AG04449 (cell line): ENCODE results near the gene STK11IP.

Source experiments
- CTCF ChIA-PET: fragments of 350-600 bp; formaldehyde crosslinking; extraction: SDS; loops from one replicate; lab custom pipeline; 2021; ENCODE audit warnings: antibody characterized with exemption; lab: Yijun Ruan, JAX
- POLR2A ChIA-PET: fragments of 400-600, 350-600 bp; formaldehyde crosslinking; extraction: SDS; loops from one replicate; lab custom pipeline; 2020; ENCODE audit warnings: antibody characterized with exemption, inconsistent platforms; lab: Yijun Ruan, JAX
- DNase-seq: peaks from one replicate; pipeline ENCODE4 v3.0.0-alpha.2; 2010; ENCODE audit warnings: low read depth, low spot score
- H3K4me3 ChIP-seq: 2 replicates; pipeline ENCODE4 v1.5.1; 2011; ENCODE audit warnings: low read depth, mild to moderate bottlenecking, control low read depth, low read length
- CTCF ChIP-seq: IDR thresholded peaks from one replicate; pipeline ENCODE4 v1.5.1; 2011; ENCODE audit warnings: mild to moderate bottlenecking, moderate library complexity, low read length, control low read depth, inconsistent platforms; ENCODE audit not compliant: insufficient read depth; ENCODE audit errors: missing control alignments

STK11IP gene

GRCh38 chr2:219656526-219656925 is 58.9 kb downstream of the STK11IP start:
- POLR2A ChIA-PET, result no interaction called here
- TF ChIP-seq CTCF, result no peak
- no peak for DNase-seq
- CTCF ChIA-PET, result interaction anchor here (6.6 kb wide), 1 partner anchor 13 kb away, joined by 68 read pairs; no protein-coding TSS in a partner anchor
- H3K4me3 ChIP-seq, result no peak overlapping the region

- POLR2A ChIA-PET, result no interaction called here
- no peak overlapping the region for H3K4me3 ChIP-seq
- CTCF ChIA-PET, result interaction anchor here (0.8 to 6.6 kb wide), 4 partner anchors 15 to 114 kb away, joined by 3 to 68 read pairs (median 11); partner anchors contain the start of genes CHPF and TMEM198
- no peak for DNase-seq
- no peak for TF ChIP-seq CTCF
These were observed 60.7 kb downstream of the STK11IP start for GRCh38 chr2:219658196-219658846.

GRCh38 chr2:219658874-219659273 is 61.2 kb downstream of the STK11IP start:
- H3K4me3 ChIP-seq, result no peak overlapping the region
- no peak for TF ChIP-seq CTCF
- ChIA-PET POLR2A (interaction anchor here (0.8 kb wide), 1 partner anchor 16 kb away, joined by 3 read pairs; no protein-coding TSS in a partner anchor), CTCF (interaction anchor here (0.8 to 6.6 kb wide), 5 partner anchors 10 to 115 kb away, joined by 3 to 68 read pairs (median 4); partner anchors contain the start of genes CHPF and TMEM198)
- no peak for DNase-seq

GRCh38 chr2:219661197-219661954 is 63.7 kb downstream of the STK11IP start:
- H3K4me3 ChIP-seq, result no peak overlapping the region
- ChIA-PET CTCF (interaction anchor here (0.8 to 6.6 kb wide), 4 partner anchors 9 to 120 kb away, joined by 3 to 68 read pairs (median 8); no protein-coding TSS in a partner anchor), POLR2A (interaction anchor here (0.6 kb wide), 1 partner anchor 812 kb away, joined by 3 read pairs; no protein-coding TSS in a partner anchor)
- TF ChIP-seq CTCF, result no peak
- DNase-seq, result no peak

- ChIA-PET POLR2A (interaction anchor here (0.6 kb wide), 1 partner anchor 812 kb away, joined by 3 read pairs; no protein-coding TSS in a partner anchor), CTCF (interaction anchor here (0.8 to 6.6 kb wide), 3 partner anchors 10 to 28 kb away, joined by 3 to 68 read pairs (median 10); no protein-coding TSS in a partner anchor)
- peak; percentile 49 for DNase-seq
- H3K4me3 ChIP-seq, result no peak overlapping the region
- no peak for TF ChIP-seq CTCF
These were observed 64.3 kb downstream of the STK11IP start for GRCh38 chr2:219661955-219662395.
